Mammary epithelial cell (primary cell): ENCODE data around the gene HOXC13.

Experiments
- EZH2 ChIP-seq: IDR thresholded peaks from 2 replicates; pipeline ENCODE4 v1.6.1; 2012; ENCODE audit warnings: low read length, inconsistent platforms, borderline replicate concordance
- TF ChIP-seq, protein P1 (sequence below), 2 donors: IDR thresholded peaks in 1 of 2; conservative IDR thresholded peaks in 1 of 2; 2 replicates each; pipeline ENCODE4 v1.5.1; 2011 to 2012; ENCODE audit warnings: inconsistent platforms in 2 of 2, low read length in 2 of 2, mild to moderate bottlenecking in 2 of 2, control low read depth in 1 of 2, low read depth in 1 of 2; ENCODE audit not compliant: insufficient read depth in 1 of 2; ENCODE audit errors: extremely low read depth in 1 of 2

DNA sequence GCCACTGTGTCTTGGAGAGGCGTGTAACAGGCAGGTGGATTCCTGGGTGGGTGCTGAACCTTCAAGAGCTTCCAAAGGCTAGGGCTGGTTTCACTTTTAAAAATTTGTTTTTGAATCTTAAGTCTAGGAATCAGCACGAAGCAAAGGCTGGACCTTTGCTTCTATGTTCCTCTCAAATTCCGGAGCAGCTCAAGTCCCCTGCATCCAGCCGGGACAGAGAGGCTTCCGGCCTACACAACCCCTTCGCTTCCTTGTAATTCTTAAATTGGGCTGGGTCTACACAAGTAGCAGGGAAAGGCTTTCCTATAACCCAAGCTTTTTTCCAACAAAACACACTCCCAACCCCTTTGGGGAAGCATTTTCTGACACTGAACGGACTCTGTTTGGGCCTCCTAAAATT, 24.4 kb downstream of the HOXC13 start:
- TF ChIP-seq, protein P1, sequence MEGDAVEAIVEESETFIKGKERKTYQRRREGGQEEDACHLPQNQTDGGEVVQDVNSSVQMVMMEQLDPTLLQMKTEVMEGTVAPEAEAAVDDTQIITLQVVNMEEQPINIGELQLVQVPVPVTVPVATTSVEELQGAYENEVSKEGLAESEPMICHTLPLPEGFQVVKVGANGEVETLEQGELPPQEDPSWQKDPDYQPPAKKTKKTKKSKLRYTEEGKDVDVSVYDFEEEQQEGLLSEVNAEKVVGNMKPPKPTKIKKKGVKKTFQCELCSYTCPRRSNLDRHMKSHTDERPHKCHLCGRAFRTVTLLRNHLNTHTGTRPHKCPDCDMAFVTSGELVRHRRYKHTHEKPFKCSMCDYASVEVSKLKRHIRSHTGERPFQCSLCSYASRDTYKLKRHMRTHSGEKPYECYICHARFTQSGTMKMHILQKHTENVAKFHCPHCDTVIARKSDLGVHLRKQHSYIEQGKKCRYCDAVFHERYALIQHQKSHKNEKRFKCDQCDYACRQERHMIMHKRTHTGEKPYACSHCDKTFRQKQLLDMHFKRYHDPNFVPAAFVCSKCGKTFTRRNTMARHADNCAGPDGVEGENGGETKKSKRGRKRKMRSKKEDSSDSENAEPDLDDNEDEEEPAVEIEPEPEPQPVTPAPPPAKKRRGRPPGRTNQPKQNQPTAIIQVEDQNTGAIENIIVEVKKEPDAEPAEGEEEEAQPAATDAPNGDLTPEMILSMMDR (conservative IDR thresholded peaks at IDR 0.05 in 1 of 2, IDR thresholded peaks at IDR 0.05 in 1 of 2; ENCODE audit: extremely low read depth in 1 of 2, insufficient read depth in 1 of 2, low read depth in 1 of 2, low read length in 2 of 2): no peak
- TF ChIP-seq EZH2: no peak
